ENCODE data around the gene FOSL2.

The FOSL2 gene

DNA sequence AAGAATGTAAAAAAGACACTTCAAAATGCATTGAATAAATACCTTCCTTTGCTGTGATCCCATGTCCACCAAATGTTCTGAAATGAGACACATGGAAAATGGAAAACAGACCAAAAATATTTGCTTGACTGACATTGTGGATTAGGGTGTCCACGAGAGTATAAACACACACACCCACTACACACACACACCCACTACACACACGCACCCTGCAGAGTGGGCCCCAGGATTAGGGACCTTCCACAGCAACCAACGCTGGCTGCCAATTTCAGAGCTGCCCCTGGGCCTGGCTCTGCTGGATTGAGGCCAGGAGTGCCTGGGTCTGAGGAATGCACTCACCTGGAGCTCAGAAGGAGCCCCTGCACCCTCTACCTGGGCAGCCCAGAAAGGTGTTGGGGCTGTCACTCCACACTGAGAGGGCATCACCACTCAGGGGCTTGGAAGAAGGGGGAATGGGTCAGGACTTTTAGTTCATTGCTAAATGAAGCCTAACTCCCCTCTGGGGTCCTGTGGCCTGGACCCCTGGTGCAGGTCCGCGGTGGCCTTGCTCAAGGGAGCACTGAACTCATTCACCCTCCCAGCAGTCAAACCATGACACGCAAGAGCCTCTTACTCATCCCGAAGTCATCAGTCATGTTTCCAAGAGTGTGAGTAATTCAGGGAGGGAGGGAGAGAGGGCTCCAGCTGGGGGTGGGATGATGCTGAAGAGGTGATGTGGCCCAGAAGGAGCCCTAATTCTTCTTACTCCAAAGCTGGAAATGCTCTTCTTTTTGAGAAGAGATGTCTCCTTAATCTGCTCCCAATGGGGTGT, 53.0 kb downstream of the FOSL2 start (continued):
- TF ChIP-seq, protein P1, sequence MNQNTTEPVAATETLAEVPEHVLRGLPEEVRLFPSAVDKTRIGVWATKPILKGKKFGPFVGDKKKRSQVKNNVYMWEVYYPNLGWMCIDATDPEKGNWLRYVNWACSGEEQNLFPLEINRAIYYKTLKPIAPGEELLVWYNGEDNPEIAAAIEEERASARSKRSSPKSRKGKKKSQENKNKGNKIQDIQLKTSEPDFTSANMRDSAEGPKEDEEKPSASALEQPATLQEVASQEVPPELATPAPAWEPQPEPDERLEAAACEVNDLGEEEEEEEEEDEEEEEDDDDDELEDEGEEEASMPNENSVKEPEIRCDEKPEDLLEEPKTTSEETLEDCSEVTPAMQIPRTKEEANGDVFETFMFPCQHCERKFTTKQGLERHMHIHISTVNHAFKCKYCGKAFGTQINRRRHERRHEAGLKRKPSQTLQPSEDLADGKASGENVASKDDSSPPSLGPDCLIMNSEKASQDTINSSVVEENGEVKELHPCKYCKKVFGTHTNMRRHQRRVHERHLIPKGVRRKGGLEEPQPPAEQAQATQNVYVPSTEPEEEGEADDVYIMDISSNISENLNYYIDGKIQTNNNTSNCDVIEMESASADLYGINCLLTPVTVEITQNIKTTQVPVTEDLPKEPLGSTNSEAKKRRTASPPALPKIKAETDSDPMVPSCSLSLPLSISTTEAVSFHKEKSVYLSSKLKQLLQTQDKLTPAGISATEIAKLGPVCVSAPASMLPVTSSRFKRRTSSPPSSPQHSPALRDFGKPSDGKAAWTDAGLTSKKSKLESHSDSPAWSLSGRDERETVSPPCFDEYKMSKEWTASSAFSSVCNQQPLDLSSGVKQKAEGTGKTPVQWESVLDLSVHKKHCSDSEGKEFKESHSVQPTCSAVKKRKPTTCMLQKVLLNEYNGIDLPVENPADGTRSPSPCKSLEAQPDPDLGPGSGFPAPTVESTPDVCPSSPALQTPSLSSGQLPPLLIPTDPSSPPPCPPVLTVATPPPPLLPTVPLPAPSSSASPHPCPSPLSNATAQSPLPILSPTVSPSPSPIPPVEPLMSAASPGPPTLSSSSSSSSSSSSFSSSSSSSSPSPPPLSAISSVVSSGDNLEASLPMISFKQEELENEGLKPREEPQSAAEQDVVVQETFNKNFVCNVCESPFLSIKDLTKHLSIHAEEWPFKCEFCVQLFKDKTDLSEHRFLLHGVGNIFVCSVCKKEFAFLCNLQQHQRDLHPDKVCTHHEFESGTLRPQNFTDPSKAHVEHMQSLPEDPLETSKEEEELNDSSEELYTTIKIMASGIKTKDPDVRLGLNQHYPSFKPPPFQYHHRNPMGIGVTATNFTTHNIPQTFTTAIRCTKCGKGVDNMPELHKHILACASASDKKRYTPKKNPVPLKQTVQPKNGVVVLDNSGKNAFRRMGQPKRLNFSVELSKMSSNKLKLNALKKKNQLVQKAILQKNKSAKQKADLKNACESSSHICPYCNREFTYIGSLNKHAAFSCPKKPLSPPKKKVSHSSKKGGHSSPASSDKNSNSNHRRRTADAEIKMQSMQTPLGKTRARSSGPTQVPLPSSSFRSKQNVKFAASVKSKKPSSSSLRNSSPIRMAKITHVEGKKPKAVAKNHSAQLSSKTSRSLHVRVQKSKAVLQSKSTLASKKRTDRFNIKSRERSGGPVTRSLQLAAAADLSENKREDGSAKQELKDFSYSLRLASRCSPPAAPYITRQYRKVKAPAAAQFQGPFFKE (tag by site-specific recombination; IDR thresholded peaks at IDR 0.05; ENCODE audit: borderline replicate concordance) = no peak
- TF ChIP-seq HOXD13 (CRISPR knock-in tag; IDR thresholded peaks at IDR 0.05; ENCODE audit: borderline replicate concordance) (no peak), EGR2 (tag by site-specific recombination; IDR thresholded peaks at IDR 0.05; ENCODE audit: low read depth) (peak; percentile 30; the same call in 1 of the 2 replicates), ZNF335 (tag by site-specific recombination; conservative IDR thresholded peaks at IDR 0.05) (0 out of 2 replicates have a peak, but pooled peaks have one; percentile 15), ZNF366 (tag by site-specific recombination; conservative IDR thresholded peaks at IDR 0.05) (peak; percentile 82), IKZF3 (tag by site-specific recombination; IDR thresholded peaks at IDR 0.05) (no peak), ZNF76 (tag by site-specific recombination; IDR thresholded peaks at IDR 0.05; ENCODE audit: borderline replicate concordance, low read depth) (no peak), ZFHX2 (tag by site-specific recombination; conservative IDR thresholded peaks at IDR 0.05) (peak; percentile 61), MEIS1 (CRISPR knock-in tag; IDR thresholded peaks at IDR 0.05; ENCODE audit: borderline replicate concordance) (no peak)
- TF ChIP-seq, protein P2, sequence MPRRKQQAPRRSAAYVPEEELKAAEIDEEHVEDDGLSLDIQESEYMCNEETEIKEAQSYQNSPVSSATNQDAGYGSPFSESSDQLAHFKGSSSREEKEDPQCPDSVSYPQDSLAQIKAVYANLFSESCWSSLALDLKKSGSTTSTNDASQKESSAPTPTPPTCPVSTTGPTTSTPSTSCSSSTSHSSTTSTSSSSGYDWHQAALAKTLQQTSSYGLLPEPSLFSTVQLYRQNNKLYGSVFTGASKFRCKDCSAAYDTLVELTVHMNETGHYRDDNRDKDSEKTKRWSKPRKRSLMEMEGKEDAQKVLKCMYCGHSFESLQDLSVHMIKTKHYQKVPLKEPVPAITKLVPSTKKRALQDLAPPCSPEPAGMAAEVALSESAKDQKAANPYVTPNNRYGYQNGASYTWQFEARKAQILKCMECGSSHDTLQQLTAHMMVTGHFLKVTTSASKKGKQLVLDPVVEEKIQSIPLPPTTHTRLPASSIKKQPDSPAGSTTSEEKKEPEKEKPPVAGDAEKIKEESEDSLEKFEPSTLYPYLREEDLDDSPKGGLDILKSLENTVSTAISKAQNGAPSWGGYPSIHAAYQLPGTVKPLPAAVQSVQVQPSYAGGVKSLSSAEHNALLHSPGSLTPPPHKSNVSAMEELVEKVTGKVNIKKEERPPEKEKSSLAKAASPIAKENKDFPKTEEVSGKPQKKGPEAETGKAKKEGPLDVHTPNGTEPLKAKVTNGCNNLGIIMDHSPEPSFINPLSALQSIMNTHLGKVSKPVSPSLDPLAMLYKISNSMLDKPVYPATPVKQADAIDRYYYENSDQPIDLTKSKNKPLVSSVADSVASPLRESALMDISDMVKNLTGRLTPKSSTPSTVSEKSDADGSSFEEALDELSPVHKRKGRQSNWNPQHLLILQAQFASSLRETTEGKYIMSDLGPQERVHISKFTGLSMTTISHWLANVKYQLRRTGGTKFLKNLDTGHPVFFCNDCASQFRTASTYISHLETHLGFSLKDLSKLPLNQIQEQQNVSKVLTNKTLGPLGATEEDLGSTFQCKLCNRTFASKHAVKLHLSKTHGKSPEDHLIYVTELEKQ (tag by site-specific recombination; IDR thresholded peaks at IDR 0.05; ENCODE audit: borderline replicate concordance) = no peak
- TF ChIP-seq, protein P3, sequence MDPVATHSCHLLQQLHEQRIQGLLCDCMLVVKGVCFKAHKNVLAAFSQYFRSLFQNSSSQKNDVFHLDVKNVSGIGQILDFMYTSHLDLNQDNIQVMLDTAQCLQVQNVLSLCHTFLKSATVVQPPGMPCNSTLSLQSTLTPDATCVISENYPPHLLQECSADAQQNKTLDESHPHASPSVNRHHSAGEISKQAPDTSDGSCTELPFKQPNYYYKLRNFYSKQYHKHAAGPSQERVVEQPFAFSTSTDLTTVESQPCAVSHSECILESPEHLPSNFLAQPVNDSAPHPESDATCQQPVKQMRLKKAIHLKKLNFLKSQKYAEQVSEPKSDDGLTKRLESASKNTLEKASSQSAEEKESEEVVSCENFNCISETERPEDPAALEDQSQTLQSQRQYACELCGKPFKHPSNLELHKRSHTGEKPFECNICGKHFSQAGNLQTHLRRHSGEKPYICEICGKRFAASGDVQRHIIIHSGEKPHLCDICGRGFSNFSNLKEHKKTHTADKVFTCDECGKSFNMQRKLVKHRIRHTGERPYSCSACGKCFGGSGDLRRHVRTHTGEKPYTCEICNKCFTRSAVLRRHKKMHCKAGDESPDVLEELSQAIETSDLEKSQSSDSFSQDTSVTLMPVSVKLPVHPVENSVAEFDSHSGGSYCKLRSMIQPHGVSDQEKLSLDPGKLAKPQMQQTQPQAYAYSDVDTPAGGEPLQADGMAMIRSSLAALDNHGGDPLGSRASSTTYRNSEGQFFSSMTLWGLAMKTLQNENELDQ (tag by site-specific recombination; IDR thresholded peaks at IDR 0.05; ENCODE audit: low read depth) = no peak

DNA sequence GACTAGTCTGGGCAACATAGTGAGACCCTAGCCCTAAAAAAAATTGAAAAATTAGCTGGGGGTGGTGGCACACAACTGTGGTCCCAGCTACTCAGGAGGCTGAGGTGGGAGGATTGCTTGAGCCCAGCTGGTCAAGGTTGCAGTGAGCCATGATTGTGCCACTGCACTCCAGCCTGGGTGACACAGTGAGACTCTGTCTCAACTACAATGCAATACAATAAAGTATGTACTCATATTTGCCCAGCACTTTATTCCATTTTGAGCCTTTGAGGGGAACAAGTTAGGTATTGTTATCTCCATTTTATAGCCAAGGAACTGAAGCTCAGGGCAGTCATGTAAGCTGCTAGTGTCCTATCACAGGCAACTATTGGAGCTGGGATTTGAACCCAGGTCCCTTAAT, 53.9 kb downstream of the FOSL2 start:
- no peaks in the 10 kb centered on the region for H3K9me3 ChIP-seq (ENCODE audit: control insufficient read depth, insufficient read depth, low read depth, low read length)
- no peak overlapping the region for H3K4me3 ChIP-seq (ENCODE audit: low read depth, low read length)
- no peaks in the 10 kb centered on the region for H3K36me3 ChIP-seq (ENCODE audit: control insufficient read depth in 2 of 2, insufficient read depth in 1 of 2, low read length in 2 of 2)
- TF ChIP-seq TRIM28 (IDR thresholded peaks at IDR 0.05; ENCODE audit: borderline replicate concordance, low read length) (no peak), GLI4 (tag by site-specific recombination; IDR thresholded peaks at IDR 0.05) (no peak), MZF1 (tag by site-specific recombination; IDR thresholded peaks at IDR 0.05; ENCODE audit: borderline replicate concordance) (no peak), SALL2 (tag by site-specific recombination; IDR thresholded peaks at IDR 0.05; ENCODE audit: borderline replicate concordance) (no peak), ZIC2 (tag by site-specific recombination; IDR thresholded peaks at IDR 0.05) (no peak), SCRT2 (tag by site-specific recombination; IDR thresholded peaks at IDR 0.05) (no peak), ZNF514 (tag by site-specific recombination; IDR thresholded peaks at IDR 0.05) (no peak)
- TF ChIP-seq, protein P4, sequence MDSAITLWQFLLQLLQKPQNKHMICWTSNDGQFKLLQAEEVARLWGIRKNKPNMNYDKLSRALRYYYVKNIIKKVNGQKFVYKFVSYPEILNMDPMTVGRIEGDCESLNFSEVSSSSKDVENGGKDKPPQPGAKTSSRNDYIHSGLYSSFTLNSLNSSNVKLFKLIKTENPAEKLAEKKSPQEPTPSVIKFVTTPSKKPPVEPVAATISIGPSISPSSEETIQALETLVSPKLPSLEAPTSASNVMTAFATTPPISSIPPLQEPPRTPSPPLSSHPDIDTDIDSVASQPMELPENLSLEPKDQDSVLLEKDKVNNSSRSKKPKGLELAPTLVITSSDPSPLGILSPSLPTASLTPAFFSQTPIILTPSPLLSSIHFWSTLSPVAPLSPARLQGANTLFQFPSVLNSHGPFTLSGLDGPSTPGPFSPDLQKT (IDR thresholded peaks at IDR 0.05; ENCODE audit: borderline replicate concordance, low read depth, low read length) = no peak
- CTCF ChIA-PET = interaction anchor here (0.6 kb wide), 1 partner anchor 16 kb away, joined by 3 read pairs; no protein-coding TSS in a partner anchor
- H3K27ac ChIP-seq (ENCODE audit: extremely low read depth, low read depth, low read length) = no peak overlapping the region
- peaks cover 3% of the 10 kb centered on the region; the same call in 1 of the 2 replicates for H3K4me1 ChIP-seq (ENCODE audit: control insufficient read depth, insufficient read depth, low read length)
- POLR2A ChIA-PET = interaction anchor here (0.6 to 1.6 kb wide), 2 partner anchors 10 to 647 kb away, joined by 4 to 6 read pairs; no protein-coding TSS in a partner anchor

Data from HEK293 (cell line).